Measurements from ENCODE around the gene SPA17. TPM values are rescaled to one million over a fixed set of nuclear protein-coding genes. Genes with fewer than 3 reads are reported as not detected.

SPA17 gene
- total and polyA plus RNA-seq, 2 of the 8 experiments (the other 6 are each of a cell fraction or from before 2014, with no cell fraction given): 3.7 to 5.2 TPM

GRCh38 chr11:124643605-124644425, 29.9 kb upstream of the SPA17 start:
- no peak overlapping the region for H2AK5ac ChIP-seq (ENCODE audit: low read depth, low read length)
- WGBS, 2 experiments (ENCODE audit: extremely low coverage in 1 of 2, insufficient coverage in 1 of 2, insufficient read length in 1 of 2, insufficient replicate concordance in 2 of 2, low coverage in 1 of 2, low lambda C conversion rate in 2 of 2, missing lambda C conversion rate in 1 of 2): 57% methylated on average over 3 of the region's 3 CpGs; no CpG with 5 or more reads in 1 of the 2 experiments
- no peaks in the 10 kb centered on the region; the same call in 1 of the 2 replicates for H3K23me2 ChIP-seq (ENCODE audit: low read depth, low read length)
- no peak overlapping the region for H2BK20ac ChIP-seq (ENCODE audit: low read length)
- H3K4me3 ChIP-seq (ENCODE audit: extremely low read depth in 1 of 4, insufficient read depth in 2 of 4, low read depth in 3 of 4, low read length in 4 of 4): no peak overlapping the region
- no peaks in the 10 kb centered on the region for H3K79me1 ChIP-seq (ENCODE audit: low read depth, low read length)
- H2BK5ac ChIP-seq (ENCODE audit: low read depth, low read length): no peak overlapping the region
- H3K4ac ChIP-seq (replicated peaks; ENCODE audit: insufficient read length, low read depth, low read length): no peak overlapping the region
- TF ChIP-seq CEBPB (IDR thresholded peaks at IDR 0.05; ENCODE audit: low read depth, low read length) (0 out of 2 replicates have a peak, but pooled peaks have one; percentile 18), CHD2 (IDR thresholded peaks at IDR 0.05; ENCODE audit: low read length) (no peak)
- H2AFZ ChIP-seq (ENCODE audit: low read length): no peak overlapping the region
- FAIRE-seq: peak; percentile 85
- H4K8ac ChIP-seq (ENCODE audit: extremely low read depth, insufficient read depth, low read length): no peak overlapping the region
- H2BK15ac ChIP-seq (ENCODE audit: low read length): no peak overlapping the region
- H3K27ac ChIP-seq (ENCODE audit: low read depth, low read length): no peak overlapping the region
- H2BK12ac ChIP-seq (ENCODE audit: low read depth, low read length): no peak overlapping the region
- no peaks in the 10 kb centered on the region for H3K27me3 ChIP-seq (replicated peaks in 1 of 4; ENCODE audit: control insufficient read depth in 3 of 4, extremely low read depth in 1 of 4, insufficient read depth in 3 of 4, low read length in 3 of 4)
- H3K14ac ChIP-seq (ENCODE audit: insufficient read length): no peak overlapping the region
- H3K9ac ChIP-seq (replicated peaks in 1 of 4; ENCODE audit: extremely low read depth in 1 of 4, low read depth in 3 of 4, low read length in 3 of 4): no peak overlapping the region
- no peak for DNase-seq (ENCODE audit: low read depth in 1 of 2, low spot score in 2 of 2)
- H3K23ac ChIP-seq (ENCODE audit: insufficient read length): no peak overlapping the region
- H2BK120ac ChIP-seq (replicated peaks; ENCODE audit: low read depth, low read length): no peak overlapping the region
- H4K20me1 ChIP-seq (replicated peaks in 1 of 2; ENCODE audit: control insufficient read depth in 1 of 2, insufficient read depth in 2 of 2, low read length in 2 of 2): no peaks in the 10 kb centered on the region
- H3K18ac ChIP-seq (ENCODE audit: extremely low read depth, low read length): no peak overlapping the region
- no peak overlapping the region for H3K4me2 ChIP-seq (ENCODE audit: insufficient read depth in 1 of 2, low read depth in 2 of 2, low read length in 2 of 2)
- no peaks in the 10 kb centered on the region for H3K79me2 ChIP-seq (ENCODE audit: control insufficient read depth in 1 of 2, insufficient read depth in 2 of 2, low read length in 2 of 2)
- peaks cover 0 to 4% (median 2%) of the 10 kb centered on the region in 4 experiments; a peak in 3 of 7 replicates for H3K4me1 ChIP-seq (replicated peaks in 1 of 4; ENCODE audit: control insufficient read depth in 3 of 4, insufficient read depth in 4 of 4, low read length in 3 of 4)
- no peak overlapping the region for H4K91ac ChIP-seq (replicated peaks; ENCODE audit: insufficient read length, low read length)
- H3K56ac ChIP-seq (replicated peaks; ENCODE audit: insufficient read length, low read depth, low read length): no peak overlapping the region
- ChIA-PET CTCF (ENCODE audit: partially characterized antibody) (interaction anchor here (0.6 to 8.6 kb wide), 37 partner anchors 11 to 255 kb away, joined by 3 to 69 read pairs (median 6); partner anchors contain the start of genes ESAM, PANX3, SIAE and SPA17), POLR2A (ENCODE audit: partially characterized antibody) (interaction anchor here (1.3 kb wide), 1 partner anchor 119 kb away, joined by 4 read pairs; no protein-coding TSS in a partner anchor)
- no peak overlapping the region for H4K5ac ChIP-seq (ENCODE audit: insufficient read length, low read depth, low read length)
- no peaks in the 10 kb centered on the region for H3K9me3 ChIP-seq (ENCODE audit: insufficient read depth in 2 of 2, low read depth in 1 of 2, low read length in 1 of 2)
- H3K36me3 ChIP-seq (ENCODE audit: control insufficient read depth in 2 of 4, insufficient read depth in 4 of 4, low read length in 3 of 4): no peaks in the 10 kb centered on the region

Measured in H1 (cell line).